IMR-90 (cell line): Measurements from ENCODE around the gene HS3ST2. TPM values are rescaled to one million over a fixed set of nuclear protein-coding genes. Genes with fewer than 3 reads are reported as not detected.

Source experiments
- ATAC-seq: fragments of 200-7000 bp; cut with Tn5 transposase; 2 replicates; pipeline ENCODE4 v1.9.1; 2020; ENCODE audit warnings: low read depth, mild to moderate bottlenecking, moderate library complexity
- BruUV-seq: library from RNA; stranded (reverse); fragments of 400-500 nt; replicated peaks from 2 replicates; lab custom pipeline; 2021; lab: Mats Ljungman, UMichigan
- CTCF ChIA-PET: fragments of 300-600 bp; formaldehyde crosslinking; extraction: SDS; loops from one replicate; lab custom pipeline; 2021; ENCODE audit warnings: antibody characterized with exemption; lab: Yijun Ruan, JAX
- POLR2A ChIA-PET: fragments of 300-600 bp; sonication (Branson Sonifier 250); formaldehyde crosslinking; loops from one replicate; lab custom pipeline; 2022; ENCODE audit warnings: antibody characterized with exemption; ENCODE audit not compliant: unreplicated experiment; lab: Charles Lee
- DNase-seq: peaks from one replicate; pipeline ENCODE4 v3.0.0; 2013
- H2AFZ ChIP-seq: replicated peaks from 2 replicates; pipeline ENCODE3; 2013; ENCODE audit warnings: low read length, mild to moderate bottlenecking; ENCODE audit not compliant: poor library complexity
- H2AK5ac ChIP-seq: 2 replicates; pipeline ENCODE4 v1.6.1; 2013; ENCODE audit warnings: low read depth, low read length, inconsistent platforms
- H2AK9ac ChIP-seq: replicated peaks from 2 replicates; pipeline ENCODE3; 2013; ENCODE audit warnings: mild to moderate bottlenecking, low read depth, low read length, moderate library complexity; ENCODE audit not compliant: poor library complexity
- H2BK120ac ChIP-seq: 2 replicates; pipeline ENCODE4 v1.6.1; 2013; ENCODE audit warnings: low read depth, low read length, inconsistent platforms
- H2BK15ac ChIP-seq: 3 replicates; pipeline ENCODE4 v1.6.1; 2013; ENCODE audit warnings: low read depth, low read length, inconsistent platforms
- H2BK20ac ChIP-seq: 2 replicates; pipeline ENCODE4 v1.6.1; 2013; ENCODE audit warnings: low read depth, mild to moderate bottlenecking, inconsistent platforms, low read length, moderate library complexity
- H2BK5ac ChIP-seq: 2 replicates; pipeline ENCODE4 v1.6.1; 2013; ENCODE audit warnings: mild to moderate bottlenecking, low read depth, low read length, inconsistent platforms; ENCODE audit not compliant: poor library complexity, severe bottlenecking
- H3K14ac ChIP-seq: replicated peaks from 2 replicates; pipeline ENCODE4 v1.6.1; 2013; ENCODE audit warnings: low read depth, low read length, inconsistent platforms
- H3K18ac ChIP-seq: 2 replicates; pipeline ENCODE4 v1.6.1; 2013; ENCODE audit warnings: low read depth, low read length, control low read depth
- H3K23ac ChIP-seq: 2 replicates; pipeline ENCODE4 v1.6.1; 2013; ENCODE audit warnings: low read depth, low read length, inconsistent platforms
- H3K27ac ChIP-seq: 2 replicates; pipeline ENCODE4 v1.5.1; 2013; ENCODE audit warnings: mild to moderate bottlenecking, control low read depth, low read length; ENCODE audit not compliant: insufficient read depth
- H3K27me3 ChIP-seq: 2 replicates; pipeline ENCODE4 v1.6.1; 2013; ENCODE audit warnings: low read length; ENCODE audit not compliant: control insufficient read depth, insufficient read depth
- H3K36me3 ChIP-seq: 2 replicates; pipeline ENCODE4 v1.6.1; 2013; ENCODE audit warnings: low read length, mixed read lengths; ENCODE audit not compliant: control insufficient read depth, insufficient read depth
- H3K4ac ChIP-seq: 2 replicates; pipeline ENCODE4 v1.6.1; 2013; ENCODE audit warnings: low read depth, low read length, inconsistent platforms
- H3K4me1 ChIP-seq: 2 replicates; pipeline ENCODE4 v1.6.1; 2013; ENCODE audit warnings: low read length, mixed read lengths; ENCODE audit not compliant: control insufficient read depth, insufficient read depth
- H3K4me2 ChIP-seq: 2 replicates; pipeline ENCODE4 v1.6.1; 2013; ENCODE audit warnings: low read depth, mild to moderate bottlenecking, control low read depth, low read length, moderate library complexity
- H3K4me3 ChIP-seq: 2 replicates; pipeline ENCODE4 v1.5.1; 2013; ENCODE audit warnings: low read depth, mild to moderate bottlenecking, control low read depth, low read length, moderate library complexity; ENCODE audit not compliant: insufficient read depth
- H3K56ac ChIP-seq: 2 replicates; pipeline ENCODE4 v1.6.1; 2013; ENCODE audit warnings: low read length, inconsistent platforms; ENCODE audit not compliant: insufficient read depth; ENCODE audit errors: extremely low read depth
- H3K79me1 ChIP-seq, 2 experiments: 2 replicates each; pipeline ENCODE4 v1.6.1; 2013; ENCODE audit warnings: low read length in 2 of 2, inconsistent platforms in 1 of 2, low read depth in 1 of 2
- H3K9ac ChIP-seq: 2 replicates; pipeline ENCODE4 v1.6.1; 2013; ENCODE audit warnings: low read depth, low read length, control low read depth
- H3K9me1 ChIP-seq: 2 replicates; pipeline ENCODE4 v1.6.1; 2013; ENCODE audit warnings: low read length, inconsistent platforms; ENCODE audit not compliant: insufficient read depth
- H3K9me3 ChIP-seq: 2 replicates; pipeline ENCODE4 v1.6.1; 2013; ENCODE audit warnings: low read length; ENCODE audit not compliant: control insufficient read depth, insufficient read depth
- H4K20me1 ChIP-seq: 2 replicates; pipeline ENCODE4 v1.6.1; 2013; ENCODE audit warnings: low read length, inconsistent platforms; ENCODE audit not compliant: insufficient read depth
- H4K5ac ChIP-seq: 2 replicates; pipeline ENCODE4 v1.6.1; 2013; ENCODE audit warnings: mild to moderate bottlenecking, low read depth, low read length, control low read depth
- H4K8ac ChIP-seq, 2 experiments: 2 replicates each; pipeline ENCODE4 v1.6.1; 2013; ENCODE audit warnings: low read depth in 2 of 2, low read length in 2 of 2, control low read depth in 1 of 2, inconsistent platforms in 1 of 2
- H4K91ac ChIP-seq: 2 replicates; pipeline ENCODE4 v1.6.1; 2013; ENCODE audit warnings: low read depth, low read length, inconsistent platforms; ENCODE audit not compliant: insufficient read depth
- CEBPB ChIP-seq: IDR thresholded peaks from 2 replicates; pipeline ENCODE4 v1.6.1; 2012; ENCODE audit warnings: low read depth, low read length, improper control_type of control experiment
- CHD1 ChIP-seq: IDR thresholded peaks from 2 replicates; pipeline ENCODE4 v1.6.1; 2012; ENCODE audit warnings: low read depth, low read length, improper control_type of control experiment
- MAFK ChIP-seq: IDR thresholded peaks from 2 replicates; pipeline ENCODE4 v1.6.1; 2012; ENCODE audit warnings: low read depth, low read length, improper control_type of control experiment
- MAZ ChIP-seq: IDR thresholded peaks from 2 replicates; pipeline ENCODE4 v1.6.1; 2012; ENCODE audit warnings: low read depth, mild to moderate bottlenecking, low read length, improper control_type of control experiment, moderate library complexity, borderline replicate concordance
- NFE2L2 ChIP-seq: fragments of 150-350 bp; IDR thresholded peaks from 2 replicates; pipeline ENCODE4 v1.6.1; 2016; ENCODE audit warnings: low read depth, mild to moderate bottlenecking, low read length
- SMC3 ChIP-seq: fragments of 150-350 bp; IDR thresholded peaks from 2 replicates; pipeline ENCODE4 v1.6.1; 2016; ENCODE audit warnings: low read depth, mild to moderate bottlenecking, antibody characterized with exemption, low read length, moderate library complexity
- dilution Hi-C: fragments of 300-500 bp; cut with HindIII; formaldehyde crosslinking; loops from one replicate; pipeline ENCODE4 v1.14.3; 2018; ENCODE audit warnings: low sequenced_read_pairs; ENCODE audit not compliant: unreplicated experiment
- in situ Hi-C: fragments of 300-500 bp; cut with MboI; formaldehyde crosslinking; loops from 3 replicates; pipeline ENCODE4 v1.14.3; 2019; ENCODE audit warnings: low sequenced_read_pairs, inconsistent platforms, mixed read lengths
- intact Hi-C: fragments of 100-400 bp; cut with micrococcal nuclease; formaldehyde crosslinking; loops from 2 replicates; pipeline ENCODE4 v1.10.0; 2022
- polyA plus RNA-seq, 3 experiments: library from polyadenylated mRNA; depleted of rRNA; stranded (reverse); fragments of >200 nt; gene quantifications; 2 replicates each; pipeline ENCODE4 v1.2.3, GENCODE V29; 2012; ENCODE audit warnings: low replicate concordance in 1 of 3
- total RNA-seq: library from RNA; depleted of rRNA; stranded (reverse); fragments of >200 nt; gene quantifications from 2 replicates; pipeline ENCODE4 v1.2.3, GENCODE V29; 2012
- TF ChIP-seq, protein P1 (sequence below): fragments of 150-350 bp; IDR thresholded peaks from 2 replicates; pipeline ENCODE4 v1.6.1; 2016; ENCODE audit warnings: low read depth, mild to moderate bottlenecking, low read length, moderate library complexity, borderline replicate concordance
- TF ChIP-seq, protein P2 (sequence below): fragments of 150-350 bp; IDR thresholded peaks from 2 replicates; pipeline ENCODE4 v1.6.1; 2017; ENCODE audit warnings: mild to moderate bottlenecking, antibody characterized with exemption, low read length, low read depth

HS3ST2 gene
- total and polyA plus RNA-seq, 2 of the 4 experiments (the other 2 are of a cell fraction) = not detected

GRCh38 chr16:22810226-22810625 lies 3.7 kb upstream of the HS3ST2 start:
- ChIA-PET CTCF (no interaction called here), POLR2A (no interaction called here)
- BruUV-seq = no TSS peak

More at GRCh38 chr16:22810226-22810625, 3.7 kb upstream of the HS3ST2 start:
- no peaks in the 10 kb centered on the region for H3K9me3 ChIP-seq
- H3K4me3 ChIP-seq = no peak overlapping the region
- no peaks in the 10 kb centered on the region for H3K79me1 ChIP-seq
- intact Hi-C loops (no loop called here), in situ Hi-C loops (no loop called here), dilution Hi-C loops (no loop called here)
- H4K5ac ChIP-seq = no peak overlapping the region
- no peak overlapping the region for H2AK9ac ChIP-seq
- H4K91ac ChIP-seq = no peak overlapping the region
- H3K9me1 ChIP-seq = no peaks in the 10 kb centered on the region
- H4K20me1 ChIP-seq = no peaks in the 10 kb centered on the region; the same call in 1 of the 2 replicates
- H3K14ac ChIP-seq = no peak overlapping the region
- H2BK20ac ChIP-seq = no peak overlapping the region
- no peak overlapping the region for H4K8ac ChIP-seq
- no peaks in the 10 kb centered on the region for H3K4me1 ChIP-seq
- H3K9ac ChIP-seq = no peak overlapping the region
- no peak overlapping the region for H2BK120ac ChIP-seq
- H3K18ac ChIP-seq = no peak overlapping the region
- peaks cover 7% of the 10 kb centered on the region; the same call in 1 of the 2 replicates for H3K27me3 ChIP-seq
- ATAC-seq (no peak), DNase-seq (no peak)
- no peak overlapping the region for H3K4ac ChIP-seq
- no peak for TF ChIP-seq CHD1
- no peak for TF ChIP-seq MAFK
- no peak for TF ChIP-seq MAZ
- TF ChIP-seq CEBPB = no peak
- TF ChIP-seq, protein P1, sequence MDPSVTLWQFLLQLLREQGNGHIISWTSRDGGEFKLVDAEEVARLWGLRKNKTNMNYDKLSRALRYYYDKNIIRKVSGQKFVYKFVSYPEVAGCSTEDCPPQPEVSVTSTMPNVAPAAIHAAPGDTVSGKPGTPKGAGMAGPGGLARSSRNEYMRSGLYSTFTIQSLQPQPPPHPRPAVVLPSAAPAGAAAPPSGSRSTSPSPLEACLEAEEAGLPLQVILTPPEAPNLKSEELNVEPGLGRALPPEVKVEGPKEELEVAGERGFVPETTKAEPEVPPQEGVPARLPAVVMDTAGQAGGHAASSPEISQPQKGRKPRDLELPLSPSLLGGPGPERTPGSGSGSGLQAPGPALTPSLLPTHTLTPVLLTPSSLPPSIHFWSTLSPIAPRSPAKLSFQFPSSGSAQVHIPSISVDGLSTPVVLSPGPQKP = no peak
- TF ChIP-seq, protein P2, sequence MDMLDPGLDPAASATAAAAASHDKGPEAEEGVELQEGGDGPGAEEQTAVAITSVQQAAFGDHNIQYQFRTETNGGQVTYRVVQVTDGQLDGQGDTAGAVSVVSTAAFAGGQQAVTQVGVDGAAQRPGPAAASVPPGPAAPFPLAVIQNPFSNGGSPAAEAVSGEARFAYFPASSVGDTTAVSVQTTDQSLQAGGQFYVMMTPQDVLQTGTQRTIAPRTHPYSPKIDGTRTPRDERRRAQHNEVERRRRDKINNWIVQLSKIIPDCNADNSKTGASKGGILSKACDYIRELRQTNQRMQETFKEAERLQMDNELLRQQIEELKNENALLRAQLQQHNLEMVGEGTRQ = no peak
- TF ChIP-seq NFE2L2 = no peak
- TF ChIP-seq SMC3 = no peak
- no peak overlapping the region for H2BK15ac ChIP-seq
- H3K4me2 ChIP-seq = no peak overlapping the region
- H3K27ac ChIP-seq = no peak overlapping the region
- no peak overlapping the region for H2BK5ac ChIP-seq
- no peak overlapping the region for H2AK5ac ChIP-seq
- H3K56ac ChIP-seq = no peak overlapping the region
- H2AFZ ChIP-seq = no peak overlapping the region
- H3K36me3 ChIP-seq = no peaks in the 10 kb centered on the region
- no peak overlapping the region for H3K23ac ChIP-seq
